ENCODE data around the gene ID3. TPM values are rescaled to one million over a fixed set of nuclear protein-coding genes. Genes with fewer than 3 reads are reported as not detected.

The ID3 gene
- total and polyA plus RNA-seq, 2 of the 8 experiments (the other 6 are each of a cell fraction or from before 2014, with no cell fraction given), result 240 to 304 TPM

DNA sequence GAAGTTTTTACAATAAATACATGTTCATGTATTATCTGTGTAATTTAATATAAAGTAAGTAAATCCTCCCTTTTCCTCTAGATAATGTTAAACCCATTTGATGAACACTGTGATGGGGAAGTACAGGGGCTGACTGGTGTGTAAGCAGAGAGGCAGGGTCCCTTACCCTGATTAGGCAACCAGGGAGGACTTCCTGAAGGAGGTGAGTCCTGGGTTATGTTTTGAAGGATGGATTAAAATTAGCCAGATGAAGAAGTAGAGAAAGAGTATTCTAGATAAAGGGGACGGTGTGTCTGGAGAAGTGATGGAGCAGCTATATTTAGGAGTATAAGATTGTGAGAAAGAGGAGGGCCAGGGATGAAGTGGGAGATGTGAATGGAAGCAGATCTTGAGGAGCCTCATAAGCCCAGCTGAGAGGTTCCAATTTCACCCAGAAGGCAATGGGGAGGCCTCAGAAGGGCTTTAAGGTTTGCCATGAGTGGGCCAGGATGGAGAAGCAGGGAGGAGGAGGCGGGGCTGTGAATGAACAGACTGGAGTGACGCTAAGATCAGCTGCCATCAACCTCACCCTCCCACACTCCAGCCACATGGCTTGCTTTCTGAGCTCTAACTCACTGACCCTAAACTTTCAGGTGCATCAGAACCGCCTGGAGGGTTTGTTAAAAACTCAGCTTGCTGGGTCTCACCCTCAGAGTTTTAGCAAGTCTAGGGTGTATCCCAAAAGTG is 30.9 kb upstream of the ID3 start:
- WGBS, 2 experiments (ENCODE audit: extremely low coverage in 1 of 2, insufficient coverage in 1 of 2, insufficient read length in 1 of 2, insufficient replicate concordance in 2 of 2, low coverage in 1 of 2, low lambda C conversion rate in 2 of 2, missing lambda C conversion rate in 1 of 2), result 92% methylated on average over 4 of the region's 4 CpGs; no CpG with 5 or more reads in 1 of the 2 experiments
- CTCF ChIA-PET (ENCODE audit: partially characterized antibody), result interaction anchor here (0.9 to 4.3 kb wide), 3 partner anchors 28 to 71 kb away, joined by 3 to 32 read pairs (median 3); no protein-coding TSS in a partner anchor
- Histone ChIP-seq H4K91ac (replicated peaks; ENCODE audit: insufficient read length, low read length) (no peak overlapping the region), H3K4me2 (ENCODE audit: insufficient read depth in 1 of 2, low read depth in 2 of 2, low read length in 2 of 2) (no peak overlapping the region), H3K27ac (ENCODE audit: low read depth, low read length) (no peak overlapping the region), H3K23me2 (ENCODE audit: low read depth, low read length) (no peaks in the 10 kb centered on the region; the same call in 1 of the 2 replicates), H3K36me3 (ENCODE audit: control insufficient read depth in 2 of 4, insufficient read depth in 4 of 4, low read length in 3 of 4) (no peaks in the 10 kb centered on the region), H3K79me1 (ENCODE audit: low read depth, low read length) (no peaks in the 10 kb centered on the region), H3K14ac (ENCODE audit: insufficient read length) (no peak overlapping the region), H3K9me3 (ENCODE audit: insufficient read depth in 2 of 2, low read depth in 1 of 2, low read length in 1 of 2) (no peaks in the 10 kb centered on the region), H3K27me3 (replicated peaks in 1 of 4; ENCODE audit: control insufficient read depth in 3 of 4, extremely low read depth in 1 of 4, insufficient read depth in 3 of 4, low read length in 3 of 4) (no peaks in the 10 kb centered on the region; a peak in 1 of 7 replicates), H4K20me1 (replicated peaks in 1 of 2; ENCODE audit: control insufficient read depth in 1 of 2, insufficient read depth in 2 of 2, low read length in 2 of 2) (no peaks in the 10 kb centered on the region), H3K4me3 (ENCODE audit: extremely low read depth in 1 of 4, insufficient read depth in 2 of 4, low read depth in 3 of 4, low read length in 4 of 4) (no peak overlapping the region), H2AK5ac (ENCODE audit: low read depth, low read length) (no peak overlapping the region), H3K56ac (replicated peaks; ENCODE audit: insufficient read length, low read depth, low read length) (no peak overlapping the region), H4K8ac (ENCODE audit: extremely low read depth, insufficient read depth, low read length) (no peak overlapping the region), H3K4ac (replicated peaks; ENCODE audit: insufficient read length, low read depth, low read length) (no peak overlapping the region), H3K18ac (ENCODE audit: extremely low read depth, low read length) (no peak overlapping the region), H4K5ac (ENCODE audit: insufficient read length, low read depth, low read length) (no peak overlapping the region), H2BK120ac (replicated peaks; ENCODE audit: low read depth, low read length) (no peak overlapping the region), H2AFZ (ENCODE audit: low read length) (no peak overlapping the region), H2BK20ac (ENCODE audit: low read length) (peak overlapping the region; percentile 43; the same call in 1 of the 2 replicates), H3K9ac (replicated peaks in 1 of 4; ENCODE audit: extremely low read depth in 1 of 4, low read depth in 3 of 4, low read length in 3 of 4) (no peak overlapping the region), H3K79me2 (ENCODE audit: control insufficient read depth in 1 of 2, insufficient read depth in 2 of 2, low read length in 2 of 2) (no peaks in the 10 kb centered on the region), H2BK12ac (ENCODE audit: low read depth, low read length) (peak overlapping the region; percentile 61; the same call in 1 of the 2 replicates), H3K4me1 (replicated peaks in 1 of 4; ENCODE audit: control insufficient read depth in 3 of 4, insufficient read depth in 4 of 4, low read length in 3 of 4) (peaks cover 0 to 14% (median 8%) of the 10 kb centered on the region in 4 experiments; a peak in 5 of 7 replicates), H2BK5ac (ENCODE audit: low read depth, low read length) (no peak overlapping the region), H2BK15ac (ENCODE audit: low read length) (0 out of 2 replicates have a peak overlapping the region, but pooled peaks have one; percentile 9), H3K23ac (ENCODE audit: insufficient read length) (no peak overlapping the region)
- TF ChIP-seq, protein P1, sequence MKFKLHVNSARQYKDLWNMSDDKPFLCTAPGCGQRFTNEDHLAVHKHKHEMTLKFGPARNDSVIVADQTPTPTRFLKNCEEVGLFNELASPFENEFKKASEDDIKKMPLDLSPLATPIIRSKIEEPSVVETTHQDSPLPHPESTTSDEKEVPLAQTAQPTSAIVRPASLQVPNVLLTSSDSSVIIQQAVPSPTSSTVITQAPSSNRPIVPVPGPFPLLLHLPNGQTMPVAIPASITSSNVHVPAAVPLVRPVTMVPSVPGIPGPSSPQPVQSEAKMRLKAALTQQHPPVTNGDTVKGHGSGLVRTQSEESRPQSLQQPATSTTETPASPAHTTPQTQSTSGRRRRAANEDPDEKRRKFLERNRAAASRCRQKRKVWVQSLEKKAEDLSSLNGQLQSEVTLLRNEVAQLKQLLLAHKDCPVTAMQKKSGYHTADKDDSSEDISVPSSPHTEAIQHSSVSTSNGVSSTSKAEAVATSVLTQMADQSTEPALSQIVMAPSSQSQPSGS (IDR thresholded peaks at IDR 0.05; ENCODE audit: low read length), result no peak
- no peak for TF ChIP-seq RBBP5 (IDR thresholded peaks at IDR 0.05; ENCODE audit: borderline replicate concordance, low read depth, low read length)
- no peak for TF ChIP-seq RAD21 (IDR thresholded peaks at IDR 0.05 in 1 of 2, conservative IDR thresholded peaks at IDR 0.05 in 1 of 2; ENCODE audit: low read depth in 2 of 2, low read length in 2 of 2)
- TF ChIP-seq CREB1 (IDR thresholded peaks at IDR 0.05), result no peak
- FAIRE-seq (no peak), DNase-seq (ENCODE audit: low read depth in 1 of 2, low spot score in 2 of 2) (no peak)
- POLR2A ChIA-PET (ENCODE audit: partially characterized antibody), result interaction anchor here (0.9 to 26.0 kb wide), 3 partner anchors 8 to 28 kb away, joined by 3 to 547 read pairs (median 12); partner anchors contain the start of gene ID3

All from H1 (cell line).